ACC112 (cell line): ENCODE measurements around the gene FKBP1B.
A peak's percentile ranks its signal among the peaks of the same experiment; 100 is the strongest.

Source experiments
- H2AFZ ChIP-seq: fragments of 200-600 bp; sonication (generic); one replicate; pipeline ENCODE4 v1.6.0; 2017; ENCODE audit warnings: antibody characterized with exemption, low read length; ENCODE audit not compliant: unreplicated experiment
- H3K27ac ChIP-seq: fragments of 200-600 bp; sonication (generic); 2 replicates; pipeline ENCODE4 v1.5.1; 2014; ENCODE audit warnings: low read depth, mild to moderate bottlenecking, antibody characterized with exemption, low read length, moderate library complexity
- H3K27me3 ChIP-seq: fragments of 200-600 bp; sonication (generic); 2 replicates; pipeline ENCODE4 v1.6.1; 2014; ENCODE audit warnings: mild to moderate bottlenecking, antibody characterized with exemption, low read length, moderate library complexity, mixed read lengths; ENCODE audit not compliant: insufficient read depth
- H3K36me3 ChIP-seq: fragments of 200-600 bp; sonication (generic); 2 replicates; pipeline ENCODE4 v1.6.1; 2016; ENCODE audit warnings: mild to moderate bottlenecking, antibody characterized with exemption, low read length, moderate library complexity, mixed read lengths; ENCODE audit not compliant: insufficient read depth
- H3K4me1 ChIP-seq: fragments of 200-600 bp; sonication (generic); one replicate; pipeline ENCODE4 v1.6.1; 2016; ENCODE audit warnings: low read length, mixed read lengths; ENCODE audit not compliant: insufficient read depth, unreplicated experiment, control insufficient read depth
- H3K4me3 ChIP-seq: fragments of 200-600 bp; sonication (generic); 2 replicates; pipeline ENCODE4 v1.5.1; 2014; ENCODE audit warnings: mild to moderate bottlenecking, low read depth, low read length
- H3K79me2 ChIP-seq: fragments of 200-600 bp; sonication (generic); one replicate; pipeline ENCODE4 v1.6.0; 2016; ENCODE audit warnings: low read length; ENCODE audit not compliant: control insufficient read depth, unreplicated experiment, insufficient read depth

Gene FKBP1B

GRCh38 chr2:24015562-24016375, 33.8 kb upstream of the FKBP1B start:
- no peaks in the 10 kb centered on the region for H3K27me3 ChIP-seq
- H3K4me3 ChIP-seq: 0 out of 2 replicates have a peak overlapping the region, but pooled peaks have one; percentile 1
- H3K27ac ChIP-seq: peak overlapping the region; percentile 83
- no peaks in the 10 kb centered on the region for H3K36me3 ChIP-seq
- peaks cover 31% of the 10 kb centered on the region for H3K4me1 ChIP-seq
- no peaks in the 10 kb centered on the region for H3K79me2 ChIP-seq
- H2AFZ ChIP-seq: no peak overlapping the region

- Histone ChIP-seq H3K79me2 (no peaks in the 10 kb centered on the region), H3K4me3 (0 out of 2 replicates have a peak overlapping the region, but pooled peaks have one; percentile 1), H3K4me1 (peaks cover 35% of the 10 kb centered on the region), H3K27me3 (no peaks in the 10 kb centered on the region), H2AFZ (no peak overlapping the region), H3K27ac (peak overlapping the region; percentile 83), H3K36me3 (no peaks in the 10 kb centered on the region)
Observed at GRCh38 chr2:24016376-24016761, 33.2 kb upstream of the FKBP1B start.

GRCh38 chr2:24016853-24017703, 32.5 kb upstream of the FKBP1B start:
- H3K36me3 ChIP-seq: no peaks in the 10 kb centered on the region
- no peaks in the 10 kb centered on the region for H3K27me3 ChIP-seq
- no peak overlapping the region for H3K4me3 ChIP-seq
- H2AFZ ChIP-seq: no peak overlapping the region
- H3K4me1 ChIP-seq: peaks cover 35% of the 10 kb centered on the region
- no peaks in the 10 kb centered on the region for H3K79me2 ChIP-seq
- H3K27ac ChIP-seq: peak overlapping the region; percentile 83

GRCh38 chr2:24017711-24018110, 31.8 kb upstream of the FKBP1B start:
- Histone ChIP-seq H3K4me1 (peaks cover 29% of the 10 kb centered on the region), H3K27me3 (no peaks in the 10 kb centered on the region), H3K4me3 (no peak overlapping the region), H2AFZ (no peak overlapping the region), H3K27ac (no peak overlapping the region), H3K36me3 (no peaks in the 10 kb centered on the region), H3K79me2 (no peaks in the 10 kb centered on the region)

- no peak overlapping the region for H2AFZ ChIP-seq
- H3K36me3 ChIP-seq: no peaks in the 10 kb centered on the region
- peaks cover 27% of the 10 kb centered on the region for H3K4me1 ChIP-seq
- H3K27ac ChIP-seq: no peak overlapping the region
- H3K4me3 ChIP-seq: no peak overlapping the region
- H3K79me2 ChIP-seq: no peaks in the 10 kb centered on the region
- no peaks in the 10 kb centered on the region for H3K27me3 ChIP-seq
Observed at GRCh38 chr2:24018241-24018640, 31.3 kb upstream of the FKBP1B start.

- peaks cover 28% of the 10 kb centered on the region for H3K4me1 ChIP-seq
- no peaks in the 10 kb centered on the region for H3K27me3 ChIP-seq
- H3K79me2 ChIP-seq: no peaks in the 10 kb centered on the region
- H3K27ac ChIP-seq: no peak overlapping the region
- no peak overlapping the region for H3K4me3 ChIP-seq
- no peaks in the 10 kb centered on the region for H3K36me3 ChIP-seq
- no peak overlapping the region for H2AFZ ChIP-seq
Observed at GRCh38 chr2:24019729-24020128, 29.8 kb upstream of the FKBP1B start.

- Histone ChIP-seq H2AFZ (no peak overlapping the region), H3K4me1 (peaks cover 23% of the 10 kb centered on the region)
Observed at GRCh38 chr2:24020244-24020643, 29.3 kb upstream of the FKBP1B start.

GRCh38 chr2:24021122-24021998, 28.2 kb upstream of the FKBP1B start:
- Histone ChIP-seq H3K27me3 (no peaks in the 10 kb centered on the region), H3K4me1 (peaks cover 17% of the 10 kb centered on the region), H3K27ac (no peak overlapping the region), H3K4me3 (no peak overlapping the region), H3K36me3 (no peaks in the 10 kb centered on the region), H3K79me2 (no peaks in the 10 kb centered on the region), H2AFZ (no peak overlapping the region)

More at GRCh38 chr2:24020244-24020643, 29.3 kb upstream of the FKBP1B start:
- Histone ChIP-seq H3K79me2 (no peaks in the 10 kb centered on the region), H3K36me3 (no peaks in the 10 kb centered on the region), H3K27ac (no peak overlapping the region), H3K27me3 (no peaks in the 10 kb centered on the region), H3K4me3 (no peak overlapping the region)

- no peaks in the 10 kb centered on the region for H3K27me3 ChIP-seq
- no peak overlapping the region for H3K4me3 ChIP-seq
- no peak overlapping the region for H3K27ac ChIP-seq
- peaks cover 8% of the 10 kb centered on the region for H3K4me1 ChIP-seq
- no peak overlapping the region for H2AFZ ChIP-seq
- H3K36me3 ChIP-seq: no peaks in the 10 kb centered on the region
- H3K79me2 ChIP-seq: no peaks in the 10 kb centered on the region
Observed at GRCh38 chr2:24022324-24022974, 27.1 kb upstream of the FKBP1B start.
